Stimulated activated CD8-positive, alpha-beta memory T cell treated with anti-CD3 and anti-CD28 coated beads, Interleukin-7, amount 100 ng/mL, for 48 hours (primary cell): Measurements from ENCODE around the gene PKN2.
A peak's percentile ranks its signal among the peaks of the same experiment; 100 is the strongest.
"Not testable (repeated sequence)": the region's sequence is repeated elsewhere in the genome, so short reads cannot be mapped to it uniquely, and the experiment has no call there.

Experiments
- DNase-seq, 2 donors: peaks; one replicate each; pipeline ENCODE4 v3.0.0-alpha.2; 2020; ENCODE audit warnings: low read depth in 1 of 2; ENCODE audit errors: extremely low read depth in 1 of 2

PKN2 gene

GRCh38 chr1:88784551-88784950 is 100.5 kb downstream of the PKN2 start:
- DNase-seq, result no peak

GRCh38 chr1:88787023-88787903 is 103.2 kb downstream of the PKN2 start:
- DNase-seq, result no peak

- no peak for DNase-seq
Measured at GRCh38 chr1:88791192-88791591, 107.1 kb downstream of the PKN2 start.

- DNase-seq, result no peak
Measured at GRCh38 chr1:88799491-88799890, 115.4 kb downstream of the PKN2 start.

GRCh38 chr1:88800382-88801051 is 116.4 kb downstream of the PKN2 start:
- peak in 1 of 2 donors; percentile 2 for DNase-seq

GRCh38 chr1:88801575-88802208 is 117.6 kb downstream of the PKN2 start:
- DNase-seq, result no peak

GRCh38 chr1:88802404-88802803 is 118.3 kb downstream of the PKN2 start:
- DNase-seq, result no peak

GRCh38 chr1:88802950-88803349 is 118.9 kb downstream of the PKN2 start:
- no peak for DNase-seq

- no peak for DNase-seq
Measured at GRCh38 chr1:88803444-88803843, 119.4 kb downstream of the PKN2 start.

- no peak for DNase-seq
Measured at GRCh38 chr1:88812366-88812765, 128.3 kb downstream of the PKN2 start.

- no peak for DNase-seq
Measured at GRCh38 chr1:88813471-88813870, 129.4 kb downstream of the PKN2 start.

GRCh38 chr1:88819642-88820041 is 135.6 kb downstream of the PKN2 start:
- DNase-seq, result not testable (repeated sequence)

GRCh38 chr1:88825721-88826120 is 141.6 kb downstream of the PKN2 start:
- no peak for DNase-seq

GRCh38 chr1:88847643-88848042 is 163.6 kb downstream of the PKN2 start:
- no peak for DNase-seq

GRCh38 chr1:88851303-88852063 is 167.4 kb downstream of the PKN2 start:
- DNase-seq, result no peak

- no peak for DNase-seq
Measured at GRCh38 chr1:88867743-88868521, 183.9 kb downstream of the PKN2 start.

- DNase-seq, result not testable (repeated sequence)
Measured at GRCh38 chr1:88869644-88870043, 185.6 kb downstream of the PKN2 start.

GRCh38 chr1:88873737-88874349 is 189.8 kb downstream of the PKN2 start:
- DNase-seq, result no peak

- no peak for DNase-seq
Measured at GRCh38 chr1:88875595-88875994, 191.5 kb downstream of the PKN2 start.
